ENCODE data around the gene SLC28A1.

The SLC28A1 gene

GRCh38 chr15:84992157-84992944 is 107.9 kb downstream of the SLC28A1 start:
- DNase-seq (ENCODE audit: low read depth, low spot score), result no peak

All from smooth muscle cell of the brain vasculature (primary cell).